Body of pancreas (tissue), 4 donors: ENCODE data around the gene LRRC53. TPM values are rescaled to one million over a fixed set of nuclear protein-coding genes. Genes with fewer than 3 reads are reported as not detected.

ENCODE experiments used
- ATAC-seq: fragments of 150-250 bp; one replicate; pipeline ENCODE4 v1.9.1; 2016
- DNase-seq, 4 donors: peaks; one replicate each; pipeline ENCODE4 v3.0.0-alpha.2; 2019
- H3K27ac ChIP-seq, 4 donors: fragments of 200-600 bp; sonication (generic); 1 replicate in 3 of 4; 2 replicates in 1 of 4; pipeline versions ENCODE4 v1.5.1 to v1.6.1; 2016 to 2019; ENCODE audit warnings: mild to moderate bottlenecking in 1 of 4, mixed read lengths in 1 of 4, moderate library complexity in 1 of 4
- H3K27me3 ChIP-seq, 2 donors: fragments of 200-600 bp; sonication (generic); one replicate each; pipeline ENCODE4 v1.6.0; 2016; ENCODE audit warnings: mild to moderate bottlenecking in 1 of 2
- H3K36me3 ChIP-seq, 2 donors: fragments of 200-600 bp; sonication (generic); replicated peaks in 1 of 2; 2 replicates each; pipeline ENCODE4 v1.5.1; 2016; ENCODE audit warnings: low read depth in 2 of 2; ENCODE audit not compliant: insufficient read depth in 1 of 2
- H3K4me1 ChIP-seq: fragments of 200-600 bp; sonication (generic); one replicate; pipeline ENCODE4 v1.6.0; 2016
- H3K4me3 ChIP-seq, 2 donors: fragments of 200-600 bp; sonication (generic); 1 replicate in 1 of 2; 2 replicates in 1 of 2; pipeline ENCODE4 v1.5.1; 2016 to 2019
- H3K9me3 ChIP-seq, 3 donors: fragments of 200-600 bp; sonication (generic); 1 replicate in 2 of 3; 2 replicates in 1 of 3; pipeline ENCODE4 v1.5.1; 2016
- POLR2A ChIP-seq, 3 donors: fragments of 450-650 bp; IDR thresholded peaks; one replicate each; pipeline ENCODE4 v1.6.1; 2016; ENCODE audit warnings: antibody characterized with exemption in 3 of 3, mild to moderate bottlenecking in 2 of 3
- WGBS, 2 donors: methylation state at CpG; one replicate each; pipeline ENCODE4 v1.1.5; 2017; 5-methylcytosine and 5-hydroxymethylcytosine counted together
- intact Hi-C: fragments of 100-400 bp; cut with DNase I; formaldehyde crosslinking; loops from one replicate; pipeline ENCODE4 v1.15.1; 2023
- total RNA-seq, 2 donors: library from RNA; depleted of rRNA; stranded (reverse); fragments of >200 nt; gene quantifications; one replicate each; pipeline ENCODE4 v1.1.0, GENCODE V29; 2016
- TF ChIP-seq, protein P1 (sequence below), 7 experiments: fragments of 450-650 bp in 4 of 7; fragments of 200-600 bp in 3 of 7; sonication (generic) in 3 of 7; IDR thresholded peaks; one replicate each; pipeline ENCODE4 v1.5.1; 2016 to 2019; ENCODE audit warnings: antibody characterized with exemption in 7 of 7

LRRC53 gene
- total RNA-seq, 2 donors from 2014 or later = not detected

DNA sequence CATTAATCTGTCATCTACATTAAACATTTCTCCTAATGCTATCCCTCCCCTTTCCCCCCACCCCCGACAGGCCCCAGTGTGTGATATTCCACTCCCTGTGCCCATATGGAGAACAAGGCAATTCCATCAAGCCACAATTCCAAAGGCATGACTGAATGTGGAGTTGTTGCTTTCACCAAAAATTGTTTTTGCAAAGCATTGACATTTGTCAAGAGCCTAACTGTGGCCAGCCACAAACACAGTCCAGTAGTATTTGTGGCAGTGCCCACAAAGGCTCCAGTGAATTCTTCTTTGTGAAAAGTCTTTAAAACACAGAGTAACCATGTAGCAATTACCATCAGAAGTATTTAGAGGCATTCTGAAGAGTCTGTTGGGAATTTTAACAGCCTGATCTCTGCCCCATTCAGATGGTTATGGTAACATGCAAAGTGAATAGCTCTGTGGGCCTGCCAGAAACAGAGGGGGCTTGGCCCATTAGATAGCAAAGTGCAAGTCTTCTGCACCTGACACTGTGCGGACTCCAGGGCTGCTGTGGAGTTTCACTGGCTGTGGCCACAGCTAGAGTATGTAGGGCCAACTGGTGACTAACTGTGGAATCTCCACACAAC lies 11.6 kb upstream of the LRRC53 start:
- no peak overlapping the region for H3K27ac ChIP-seq
- no peaks in the 10 kb centered on the region for H3K9me3 ChIP-seq
- intact Hi-C loops = no loop called here
- H3K4me1 ChIP-seq = peaks cover 4% of the 10 kb centered on the region
- DNase-seq = no peak
- WGBS, 2 donors = 63 to 77% methylated on average over 2 of the region's 2 CpGs
- ATAC-seq = no peak
- no peaks in the 10 kb centered on the region for H3K27me3 ChIP-seq
- H3K36me3 ChIP-seq = no peaks in the 10 kb centered on the region
- TF ChIP-seq POLR2A (IDR thresholded peaks at IDR 0.05) = no peak
- TF ChIP-seq, protein P1, sequence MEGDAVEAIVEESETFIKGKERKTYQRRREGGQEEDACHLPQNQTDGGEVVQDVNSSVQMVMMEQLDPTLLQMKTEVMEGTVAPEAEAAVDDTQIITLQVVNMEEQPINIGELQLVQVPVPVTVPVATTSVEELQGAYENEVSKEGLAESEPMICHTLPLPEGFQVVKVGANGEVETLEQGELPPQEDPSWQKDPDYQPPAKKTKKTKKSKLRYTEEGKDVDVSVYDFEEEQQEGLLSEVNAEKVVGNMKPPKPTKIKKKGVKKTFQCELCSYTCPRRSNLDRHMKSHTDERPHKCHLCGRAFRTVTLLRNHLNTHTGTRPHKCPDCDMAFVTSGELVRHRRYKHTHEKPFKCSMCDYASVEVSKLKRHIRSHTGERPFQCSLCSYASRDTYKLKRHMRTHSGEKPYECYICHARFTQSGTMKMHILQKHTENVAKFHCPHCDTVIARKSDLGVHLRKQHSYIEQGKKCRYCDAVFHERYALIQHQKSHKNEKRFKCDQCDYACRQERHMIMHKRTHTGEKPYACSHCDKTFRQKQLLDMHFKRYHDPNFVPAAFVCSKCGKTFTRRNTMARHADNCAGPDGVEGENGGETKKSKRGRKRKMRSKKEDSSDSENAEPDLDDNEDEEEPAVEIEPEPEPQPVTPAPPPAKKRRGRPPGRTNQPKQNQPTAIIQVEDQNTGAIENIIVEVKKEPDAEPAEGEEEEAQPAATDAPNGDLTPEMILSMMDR (IDR thresholded peaks at IDR 0.05) = no peak
- H3K4me3 ChIP-seq = no peak overlapping the region

DNA sequence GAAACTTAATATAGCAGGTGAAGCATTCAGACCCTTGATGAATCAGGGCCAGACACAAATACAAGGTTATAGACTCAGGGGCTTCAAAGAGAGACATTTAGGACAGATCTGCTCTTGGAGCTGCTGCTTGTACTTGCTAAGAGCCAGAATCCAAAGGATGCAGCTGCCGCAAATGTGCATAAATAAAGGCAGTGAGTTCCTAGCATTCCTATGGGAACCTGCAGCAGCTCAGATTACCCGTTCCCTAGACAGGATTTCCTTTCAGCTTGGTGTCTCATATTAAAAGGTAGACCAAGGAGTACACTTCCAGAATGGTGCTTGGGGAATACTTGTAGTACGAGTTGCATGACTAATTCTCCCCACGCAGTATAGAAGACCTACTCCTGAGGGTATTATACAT lies 9.7 kb upstream of the LRRC53 start:
- ATAC-seq = no peak

GRCh38 chr1:74517599-74518051 lies 5.2 kb upstream of the LRRC53 start:
- intact Hi-C loops = no loop called here
- no peaks in the 10 kb centered on the region for H3K4me1 ChIP-seq
- no peak overlapping the region for H3K27ac ChIP-seq
- no peaks in the 10 kb centered on the region for H3K9me3 ChIP-seq
- ATAC-seq (no peak), DNase-seq (no peak)
- TF ChIP-seq, protein P1 (IDR thresholded peaks at IDR 0.05) = no peak
- no peak for TF ChIP-seq POLR2A (IDR thresholded peaks at IDR 0.05)
- H3K27me3 ChIP-seq = no peaks in the 10 kb centered on the region
- 49 to 71% methylated on average over 6 of the region's 6 CpGs for WGBS, 2 donors
- no peak overlapping the region for H3K4me3 ChIP-seq
- H3K36me3 ChIP-seq = no peaks in the 10 kb centered on the region

More for the DNA sequence above, 9.7 kb upstream of the LRRC53 start:
- Histone ChIP-seq H3K4me1 (peaks cover 4% of the 10 kb centered on the region), H3K27ac (no peak overlapping the region), H3K27me3 (no peaks in the 10 kb centered on the region), H3K9me3 (no peaks in the 10 kb centered on the region), H3K4me3 (no peak overlapping the region), H3K36me3 (no peaks in the 10 kb centered on the region)
- DNase-seq = no peak
- intact Hi-C loops = no loop called here
- WGBS, 2 donors = 25 to 28% methylated on average over 4 of the region's 4 CpGs
- TF ChIP-seq, protein P1 (IDR thresholded peaks at IDR 0.05) = no peak
- TF ChIP-seq POLR2A (IDR thresholded peaks at IDR 0.05) = no peak

DNA sequence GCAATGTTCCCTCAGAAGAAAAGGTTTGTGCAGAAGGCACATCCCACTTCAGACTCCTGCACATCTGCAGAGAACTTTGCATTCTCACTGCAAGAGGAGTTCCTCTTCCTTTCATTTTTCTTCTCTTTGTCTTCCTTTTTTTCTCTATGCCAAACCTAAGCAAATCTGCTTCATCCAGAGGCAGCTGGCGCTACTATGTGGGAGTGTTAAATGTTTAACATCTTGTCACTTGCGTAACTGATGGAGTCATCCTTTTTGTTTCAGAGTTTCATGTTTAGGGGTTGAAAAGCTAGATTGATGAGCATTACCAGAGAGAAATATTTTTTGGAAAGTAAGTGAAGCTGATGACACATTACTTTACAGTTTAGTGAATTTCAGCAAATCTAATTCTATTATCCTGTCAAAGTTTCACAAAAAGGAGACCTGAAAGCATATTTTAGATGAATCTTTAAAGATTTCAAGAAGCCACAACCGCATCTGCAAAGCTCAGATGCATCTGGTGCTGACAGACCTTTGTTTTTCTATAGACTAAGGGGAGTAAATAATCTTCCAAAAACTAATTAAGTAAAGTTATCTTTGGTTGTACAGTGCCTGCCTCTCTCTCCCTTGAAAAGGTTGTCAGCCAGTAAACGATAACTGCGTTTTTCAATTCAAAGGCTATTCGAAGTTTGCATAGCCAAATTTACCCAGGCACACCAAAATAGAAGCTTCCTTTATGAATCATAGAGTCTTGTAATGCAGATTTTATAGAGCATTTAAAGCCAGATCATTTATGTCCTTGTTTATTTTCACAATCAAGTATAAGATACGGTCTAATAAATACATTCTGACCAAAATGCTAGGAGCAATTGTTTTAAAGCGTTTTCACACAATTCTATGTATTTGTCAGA lies 1.2 kb upstream of the LRRC53 start:
- Histone ChIP-seq H3K36me3 (no peaks in the 10 kb centered on the region), H3K4me1 (no peaks in the 10 kb centered on the region), H3K27ac (no peak overlapping the region), H3K4me3 (no peak overlapping the region), H3K27me3 (no peaks in the 10 kb centered on the region), H3K9me3 (no peaks in the 10 kb centered on the region)
- DNase-seq (no peak), ATAC-seq (no peak)
- WGBS, 2 donors = 36 to 48% methylated on average over 8 of the region's 8 CpGs
- intact Hi-C loops = no loop called here
- TF ChIP-seq, protein P1 (IDR thresholded peaks at IDR 0.05) = no peak
- no peak for TF ChIP-seq POLR2A (IDR thresholded peaks at IDR 0.05)
